ENCODE measurements around the gene ZNF831. TPM values are rescaled to one million over a fixed set of nuclear protein-coding genes. Genes with fewer than 3 reads are reported as not detected.

ZNF831 gene
- polyA plus RNA-seq (2012; ENCODE audit: low read depth, missing spikeins) = 0.17 TPM

- FAIRE-seq = peak; percentile 40
- TF ChIP-seq POLR2A (IDR thresholded peaks at IDR 0.05; ENCODE audit: low read depth, low read length) (0 out of 2 replicates have a peak, but pooled peaks have one; percentile 32), POLR2AphosphoS5 (IDR thresholded peaks at IDR 0.05; ENCODE audit: low read depth, low read length) (no peak)
- DNase-seq (ENCODE audit: insufficient read length, low spot score) = no peak
Observed at GRCh38 chr20:59163631-59164530, at the start of gene ZNF831. TSS of gene ZNF831 (plus strand) at chr20:59163821. CDS start at chr20:59191020, 27,199 bp downstream.

- DNase-seq (ENCODE audit: insufficient read length, low spot score) (no peak), FAIRE-seq (no peak)
- TF ChIP-seq POLR2AphosphoS5 (IDR thresholded peaks at IDR 0.05; ENCODE audit: low read depth, low read length) (no peak), TAF1 (IDR thresholded peaks at IDR 0.05; ENCODE audit: low read depth, low read length) (no peak), PAX5 (IDR thresholded peaks at IDR 0.05; ENCODE audit: insufficient read depth, low read length, severe bottlenecking) (no peak), POLR2A (IDR thresholded peaks at IDR 0.05; ENCODE audit: low read depth, low read length) (no peak), SPI1 (IDR thresholded peaks at IDR 0.05; ENCODE audit: low read depth, low read length) (no peak), POU2F2 (IDR thresholded peaks at IDR 0.05; ENCODE audit: low read depth, low read length) (no peak)
Observed at GRCh38 chr20:59117526-59117925, 46.1 kb upstream of the ZNF831 start.

GRCh38 chr20:59118855-59119254, 44.8 kb upstream of the ZNF831 start:
- TF ChIP-seq SPI1 (IDR thresholded peaks at IDR 0.05; ENCODE audit: low read depth, low read length) (no peak), POLR2A (IDR thresholded peaks at IDR 0.05; ENCODE audit: low read depth, low read length) (no peak), POU2F2 (IDR thresholded peaks at IDR 0.05; ENCODE audit: low read depth, low read length) (no peak), POLR2AphosphoS5 (IDR thresholded peaks at IDR 0.05; ENCODE audit: low read depth, low read length) (no peak), PAX5 (IDR thresholded peaks at IDR 0.05; ENCODE audit: insufficient read depth, low read length, severe bottlenecking) (no peak), TAF1 (IDR thresholded peaks at IDR 0.05; ENCODE audit: low read depth, low read length) (no peak)
- DNase-seq (ENCODE audit: insufficient read length, low spot score) (no peak), FAIRE-seq (no peak)

DNA sequence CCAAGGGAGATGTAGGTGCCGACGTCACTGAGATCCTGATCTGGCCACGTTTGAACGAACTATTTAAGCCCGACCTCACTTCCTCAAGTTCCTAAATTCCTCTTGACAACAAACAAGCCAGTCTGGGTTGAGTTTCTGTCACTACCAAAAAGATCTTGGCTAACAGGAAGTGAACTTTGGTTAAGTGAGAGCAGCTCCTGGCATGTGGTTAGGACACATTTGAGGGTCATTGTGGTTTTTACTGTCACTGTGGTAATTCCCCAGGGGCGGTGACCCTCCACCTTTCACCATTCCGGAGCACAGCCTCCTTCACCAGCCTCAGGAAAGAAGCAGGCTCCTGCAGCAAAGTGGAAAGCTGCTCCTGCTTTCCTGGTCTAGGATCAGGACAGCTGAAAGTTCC, 43.1 kb upstream of the ZNF831 start:
- TF ChIP-seq SPI1 (IDR thresholded peaks at IDR 0.05; ENCODE audit: low read depth, low read length) (peak; percentile 60), TAF1 (IDR thresholded peaks at IDR 0.05; ENCODE audit: low read depth, low read length) (no peak), POLR2A (IDR thresholded peaks at IDR 0.05; ENCODE audit: low read depth, low read length) (no peak), POU2F2 (IDR thresholded peaks at IDR 0.05; ENCODE audit: low read depth, low read length) (no peak), PAX5 (IDR thresholded peaks at IDR 0.05; ENCODE audit: insufficient read depth, low read length, severe bottlenecking) (no peak), POLR2AphosphoS5 (IDR thresholded peaks at IDR 0.05; ENCODE audit: low read depth, low read length) (no peak)
- FAIRE-seq (peak; percentile 65), DNase-seq (ENCODE audit: insufficient read length, low spot score) (no peak)

DNA sequence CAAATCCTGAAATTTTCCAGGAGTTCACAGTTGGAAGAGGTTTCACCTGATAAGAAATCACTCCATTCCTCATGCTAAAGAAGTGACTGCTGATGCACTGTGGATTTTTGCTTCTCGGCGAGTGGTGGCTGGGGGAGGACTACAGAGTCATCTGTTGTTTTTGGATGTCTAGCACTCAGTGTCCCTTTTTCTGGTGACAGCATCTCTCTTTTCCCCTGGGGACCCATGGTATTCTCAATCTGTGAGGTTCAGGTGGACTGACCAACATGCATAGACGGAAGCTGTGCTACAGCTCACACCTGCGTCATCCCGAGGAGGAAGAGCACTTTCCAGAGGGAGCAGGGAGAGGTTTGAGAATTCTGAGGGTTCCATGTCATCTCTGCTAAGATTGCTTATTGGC, 42.7 kb upstream of the ZNF831 start:
- FAIRE-seq (no peak), DNase-seq (ENCODE audit: insufficient read length, low spot score) (no peak)
- no peak for TF ChIP-seq TAF1 (IDR thresholded peaks at IDR 0.05; ENCODE audit: low read depth, low read length)
- TF ChIP-seq PAX5 (IDR thresholded peaks at IDR 0.05; ENCODE audit: insufficient read depth, low read length, severe bottlenecking) = no peak
- TF ChIP-seq POLR2A (IDR thresholded peaks at IDR 0.05; ENCODE audit: low read depth, low read length) = no peak
- no peak for TF ChIP-seq POU2F2 (IDR thresholded peaks at IDR 0.05; ENCODE audit: low read depth, low read length)
- TF ChIP-seq POLR2AphosphoS5 (IDR thresholded peaks at IDR 0.05; ENCODE audit: low read depth, low read length) = no peak
- TF ChIP-seq SPI1 (IDR thresholded peaks at IDR 0.05; ENCODE audit: low read depth, low read length) = no peak

DNA sequence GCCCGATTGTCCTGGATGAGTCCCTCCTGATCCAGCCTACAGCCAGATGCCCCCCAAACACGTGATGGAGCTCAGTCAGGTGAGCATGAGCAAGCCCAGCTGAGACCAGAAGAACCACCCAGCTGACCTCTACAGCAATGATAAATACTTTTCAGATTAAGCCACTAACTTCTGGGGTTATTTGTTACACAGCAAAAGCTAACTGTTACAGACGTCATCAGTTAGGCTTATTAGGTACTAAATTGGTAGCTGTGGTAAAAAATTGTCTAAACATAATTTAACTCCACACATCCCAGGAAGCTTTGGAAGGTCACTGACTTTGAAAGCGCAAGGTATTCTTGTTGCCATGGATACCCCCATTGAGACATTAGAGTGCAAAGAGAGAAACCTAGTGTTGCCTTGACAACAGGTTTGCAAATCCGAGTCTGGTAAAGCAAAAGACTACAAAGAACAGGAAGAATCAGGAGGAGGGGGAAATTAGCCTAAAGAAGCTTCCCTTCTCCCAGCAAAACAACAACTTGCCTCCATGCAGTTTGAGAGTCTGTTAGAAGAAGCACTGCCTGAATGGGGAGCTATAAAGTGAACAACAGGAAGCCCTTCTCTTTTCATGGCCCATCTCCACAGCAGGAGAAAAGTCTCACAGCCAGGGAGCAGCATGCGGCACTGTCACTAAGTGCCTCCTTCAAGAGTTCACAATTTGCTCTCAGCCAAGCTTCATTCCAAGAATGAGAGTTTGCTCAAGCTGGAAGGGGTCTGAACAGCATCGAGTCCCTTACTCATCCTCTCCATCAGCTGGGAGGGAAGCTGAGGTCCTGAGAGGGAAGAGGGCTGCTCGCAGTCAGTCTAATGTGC, 41.7 kb upstream of the ZNF831 start:
- DNase-seq (ENCODE audit: insufficient read length, low spot score) (no peak), FAIRE-seq (no peak)
- TF ChIP-seq TAF1 (IDR thresholded peaks at IDR 0.05; ENCODE audit: low read depth, low read length) (no peak), PAX5 (IDR thresholded peaks at IDR 0.05; ENCODE audit: insufficient read depth, low read length, severe bottlenecking) (no peak), POU2F2 (IDR thresholded peaks at IDR 0.05; ENCODE audit: low read depth, low read length) (no peak), POLR2AphosphoS5 (IDR thresholded peaks at IDR 0.05; ENCODE audit: low read depth, low read length) (no peak), POLR2A (IDR thresholded peaks at IDR 0.05; ENCODE audit: low read depth, low read length) (no peak), SPI1 (IDR thresholded peaks at IDR 0.05; ENCODE audit: low read depth, low read length) (no peak)

DNA sequence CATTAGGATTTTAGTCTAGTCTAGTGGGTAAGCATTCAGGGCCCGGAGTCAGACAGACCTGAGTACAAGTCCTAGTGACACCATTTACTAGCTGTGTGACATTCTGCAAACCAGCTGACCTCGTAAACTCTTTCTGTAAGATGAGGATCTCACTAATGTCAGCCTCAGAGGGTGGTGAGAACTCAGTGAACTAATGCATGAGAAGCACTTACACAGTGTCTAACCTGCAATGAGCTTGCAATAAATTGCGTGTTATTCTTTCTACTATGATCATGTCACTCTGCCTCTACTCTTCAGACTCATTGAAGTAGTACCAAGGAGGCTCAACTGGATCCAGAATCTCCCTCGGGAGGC, 41.1 kb upstream of the ZNF831 start:
- FAIRE-seq (no peak), DNase-seq (ENCODE audit: insufficient read length, low spot score) (no peak)
- no peak for TF ChIP-seq POLR2AphosphoS5 (IDR thresholded peaks at IDR 0.05; ENCODE audit: low read depth, low read length)
- TF ChIP-seq POU2F2 (IDR thresholded peaks at IDR 0.05; ENCODE audit: low read depth, low read length) = no peak
- TF ChIP-seq POLR2A (IDR thresholded peaks at IDR 0.05; ENCODE audit: low read depth, low read length) = no peak
- no peak for TF ChIP-seq SPI1 (IDR thresholded peaks at IDR 0.05; ENCODE audit: low read depth, low read length)
- TF ChIP-seq PAX5 (IDR thresholded peaks at IDR 0.05; ENCODE audit: insufficient read depth, low read length, severe bottlenecking) = no peak
- TF ChIP-seq TAF1 (IDR thresholded peaks at IDR 0.05; ENCODE audit: low read depth, low read length) = no peak

GRCh38 chr20:59123011-59123677, 40.5 kb upstream of the ZNF831 start:
- no peak for DNase-seq (ENCODE audit: insufficient read length, low spot score)
- TF ChIP-seq PAX5 (IDR thresholded peaks at IDR 0.05; ENCODE audit: insufficient read depth, low read length, severe bottlenecking) (no peak), TAF1 (IDR thresholded peaks at IDR 0.05; ENCODE audit: low read depth, low read length) (no peak), POLR2AphosphoS5 (IDR thresholded peaks at IDR 0.05; ENCODE audit: low read depth, low read length) (no peak), POLR2A (IDR thresholded peaks at IDR 0.05; ENCODE audit: low read depth, low read length) (no peak), POU2F2 (IDR thresholded peaks at IDR 0.05; ENCODE audit: low read depth, low read length) (no peak), SPI1 (IDR thresholded peaks at IDR 0.05; ENCODE audit: low read depth, low read length) (no peak)
- no peak for FAIRE-seq

Data from GM12891 (cell line).